ENCODE results near the gene VPS45. TPM values are rescaled to one million over a fixed set of nuclear protein-coding genes. Genes with fewer than 3 reads are reported as not detected.
A peak's percentile ranks its signal among the peaks of the same experiment; 100 is the strongest.

The VPS45 gene
- total and polyA plus RNA-seq, 2 experiments from 2014 or later, result 53.4 to 71.2 TPM

DNA sequence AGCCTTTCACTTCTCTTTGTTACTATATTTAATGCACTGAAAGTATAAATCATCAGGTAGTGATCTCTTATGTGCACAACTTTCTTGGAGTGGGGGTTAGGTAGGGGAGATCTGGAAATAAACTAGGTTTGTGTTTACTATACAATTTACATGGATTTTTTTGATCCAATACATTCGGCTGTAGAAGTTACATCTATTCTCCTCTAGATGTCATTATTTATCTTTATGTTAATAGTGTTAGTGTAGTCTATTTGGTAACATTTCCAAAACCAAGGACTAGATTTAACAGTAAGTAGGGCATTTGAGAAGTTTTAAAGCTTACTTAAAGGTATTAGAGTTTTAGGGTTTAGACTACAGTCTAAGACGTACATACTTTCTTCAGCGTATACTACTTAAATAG, 5.4 kb downstream of the VPS45 start:
- Histone ChIP-seq H3K27ac (no peak overlapping the region), H3K4me3 (no peak overlapping the region), H3K36me3 (peaks cover 21% of the 10 kb centered on the region), H3K27me3 (no peaks in the 10 kb centered on the region), H3K4me1 (ENCODE audit: low read depth) (peaks cover 5% of the 10 kb centered on the region), H3K9me3 (ENCODE audit: low read depth) (no peaks in the 10 kb centered on the region)
- TF ChIP-seq, protein P1, sequence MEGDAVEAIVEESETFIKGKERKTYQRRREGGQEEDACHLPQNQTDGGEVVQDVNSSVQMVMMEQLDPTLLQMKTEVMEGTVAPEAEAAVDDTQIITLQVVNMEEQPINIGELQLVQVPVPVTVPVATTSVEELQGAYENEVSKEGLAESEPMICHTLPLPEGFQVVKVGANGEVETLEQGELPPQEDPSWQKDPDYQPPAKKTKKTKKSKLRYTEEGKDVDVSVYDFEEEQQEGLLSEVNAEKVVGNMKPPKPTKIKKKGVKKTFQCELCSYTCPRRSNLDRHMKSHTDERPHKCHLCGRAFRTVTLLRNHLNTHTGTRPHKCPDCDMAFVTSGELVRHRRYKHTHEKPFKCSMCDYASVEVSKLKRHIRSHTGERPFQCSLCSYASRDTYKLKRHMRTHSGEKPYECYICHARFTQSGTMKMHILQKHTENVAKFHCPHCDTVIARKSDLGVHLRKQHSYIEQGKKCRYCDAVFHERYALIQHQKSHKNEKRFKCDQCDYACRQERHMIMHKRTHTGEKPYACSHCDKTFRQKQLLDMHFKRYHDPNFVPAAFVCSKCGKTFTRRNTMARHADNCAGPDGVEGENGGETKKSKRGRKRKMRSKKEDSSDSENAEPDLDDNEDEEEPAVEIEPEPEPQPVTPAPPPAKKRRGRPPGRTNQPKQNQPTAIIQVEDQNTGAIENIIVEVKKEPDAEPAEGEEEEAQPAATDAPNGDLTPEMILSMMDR (IDR thresholded peaks at IDR 0.05; ENCODE audit: low read depth, low read length), result peak; percentile 46
- peak in 1 of 2 donors; percentile 53 for DNase-seq (ENCODE audit: low read depth in 1 of 2, low spot score in 1 of 2)

DNA sequence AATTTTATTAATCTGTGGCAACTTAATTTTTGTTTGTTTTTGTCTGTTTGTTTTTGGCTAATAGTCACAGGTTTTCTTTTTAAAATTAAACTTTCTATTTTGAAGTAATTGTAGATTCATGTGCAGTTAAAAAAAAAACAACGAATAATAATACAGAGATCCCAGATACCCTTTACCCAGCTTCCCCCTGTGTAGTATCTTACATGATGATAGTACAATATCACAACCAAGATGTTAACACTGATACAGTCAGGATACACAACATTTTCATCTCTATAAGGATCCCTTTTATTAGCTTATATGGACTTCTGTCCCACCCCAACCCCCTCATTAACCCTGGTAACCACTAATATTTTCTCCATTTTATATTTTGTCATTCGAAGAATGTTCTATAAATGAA, 5.9 kb downstream of the VPS45 start:
- H3K36me3 ChIP-seq, result peaks cover 26% of the 10 kb centered on the region
- H3K27ac ChIP-seq, result no peak overlapping the region
- peaks cover 3% of the 10 kb centered on the region for H3K4me1 ChIP-seq (ENCODE audit: low read depth)
- no peaks in the 10 kb centered on the region for H3K27me3 ChIP-seq
- H3K9me3 ChIP-seq (ENCODE audit: low read depth), result no peaks in the 10 kb centered on the region
- TF ChIP-seq, protein P1 (IDR thresholded peaks at IDR 0.05; ENCODE audit: low read depth, low read length), result no peak
- no peak for DNase-seq (ENCODE audit: low read depth in 1 of 2, low spot score in 1 of 2)
- H3K4me3 ChIP-seq, result no peak overlapping the region

DNA sequence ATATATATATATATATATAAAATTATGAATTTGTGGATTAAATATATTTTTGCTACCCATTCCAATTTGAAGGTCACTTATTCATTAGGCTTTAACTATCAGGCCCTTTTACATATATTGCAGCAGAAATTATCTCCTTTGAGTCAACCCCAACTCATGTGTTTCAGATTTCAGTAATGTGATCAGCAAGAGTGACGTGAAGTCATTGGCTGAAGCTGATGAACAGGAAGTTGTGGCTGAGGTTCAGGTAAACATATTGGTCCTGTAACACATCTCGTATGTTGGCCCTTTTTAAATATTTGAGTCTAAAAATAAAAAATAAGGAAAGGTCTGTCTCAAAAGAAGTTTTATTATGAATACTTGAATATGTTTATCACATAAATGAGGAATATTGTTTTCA, 8.5 kb downstream of the VPS45 start:
- no peak for DNase-seq (ENCODE audit: low read depth in 1 of 2, low spot score in 1 of 2)
- Histone ChIP-seq H3K4me1 (ENCODE audit: low read depth) (peaks cover 5% of the 10 kb centered on the region), H3K4me3 (no peak overlapping the region), H3K36me3 (peaks cover 42% of the 10 kb centered on the region), H3K27me3 (no peaks in the 10 kb centered on the region), H3K27ac (no peak overlapping the region), H3K9me3 (ENCODE audit: low read depth) (no peaks in the 10 kb centered on the region)
- TF ChIP-seq, protein P1 (IDR thresholded peaks at IDR 0.05; ENCODE audit: low read depth, low read length), result no peak

DNA sequence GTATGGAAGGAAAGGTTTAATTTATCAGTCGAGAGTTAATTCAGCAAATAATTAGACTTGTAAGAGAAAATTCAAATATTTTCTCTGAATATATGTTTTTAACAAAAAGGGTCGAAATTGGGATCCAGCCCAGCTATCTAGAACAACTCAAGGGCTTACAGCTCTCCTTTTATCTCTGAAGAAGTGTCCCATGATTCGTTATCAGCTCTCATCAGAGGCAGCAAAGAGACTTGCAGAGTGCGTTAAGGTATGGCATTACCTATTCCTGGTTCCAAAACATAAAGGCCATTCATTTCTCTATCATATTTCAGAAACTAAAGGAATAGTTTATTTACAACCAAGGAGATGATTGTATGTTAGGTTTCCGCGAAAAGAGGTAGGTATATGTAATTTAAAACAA, 9.4 kb downstream of the VPS45 start:
- H3K4me3 ChIP-seq, result no peak overlapping the region
- H3K4me1 ChIP-seq (ENCODE audit: low read depth), result peaks cover 5% of the 10 kb centered on the region
- H3K27ac ChIP-seq, result no peak overlapping the region
- DNase-seq (ENCODE audit: low read depth in 1 of 2, low spot score in 1 of 2), result no peak
- no peaks in the 10 kb centered on the region for H3K9me3 ChIP-seq (ENCODE audit: low read depth)
- TF ChIP-seq, protein P1 (IDR thresholded peaks at IDR 0.05; ENCODE audit: low read depth, low read length), result no peak
- no peaks in the 10 kb centered on the region for H3K27me3 ChIP-seq
- peaks cover 48% of the 10 kb centered on the region for H3K36me3 ChIP-seq

DNA sequence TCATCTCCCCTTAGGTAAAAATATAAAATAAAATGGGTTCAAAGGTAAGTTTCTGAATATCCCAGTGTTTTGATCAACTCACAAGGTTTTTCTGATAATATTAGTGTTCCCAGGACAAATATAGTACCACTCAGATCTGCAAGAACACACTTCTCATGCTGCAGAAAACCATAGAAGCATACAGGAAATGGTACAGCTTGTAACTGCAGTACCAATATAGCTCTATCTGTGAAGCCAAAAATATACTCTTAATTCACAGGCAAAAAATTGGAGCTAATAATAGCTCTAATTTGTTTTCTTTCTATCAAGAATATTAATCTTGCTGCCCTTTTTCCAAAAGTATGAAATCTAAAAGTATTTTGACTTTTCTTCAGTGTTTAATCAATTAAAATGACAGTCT, 13.2 kb downstream of the VPS45 start:
- Histone ChIP-seq H3K4me3 (no peak overlapping the region), H3K4me1 (ENCODE audit: low read depth) (peaks cover 5% of the 10 kb centered on the region), H3K36me3 (peaks cover 52% of the 10 kb centered on the region), H3K27me3 (no peaks in the 10 kb centered on the region), H3K27ac (peak overlapping the region; percentile 49), H3K9me3 (ENCODE audit: low read depth) (no peaks in the 10 kb centered on the region)
- DNase-seq (ENCODE audit: low read depth in 1 of 2, low spot score in 1 of 2), result no peak
- TF ChIP-seq, protein P1 (IDR thresholded peaks at IDR 0.05; ENCODE audit: low read depth, low read length), result no peak

DNA sequence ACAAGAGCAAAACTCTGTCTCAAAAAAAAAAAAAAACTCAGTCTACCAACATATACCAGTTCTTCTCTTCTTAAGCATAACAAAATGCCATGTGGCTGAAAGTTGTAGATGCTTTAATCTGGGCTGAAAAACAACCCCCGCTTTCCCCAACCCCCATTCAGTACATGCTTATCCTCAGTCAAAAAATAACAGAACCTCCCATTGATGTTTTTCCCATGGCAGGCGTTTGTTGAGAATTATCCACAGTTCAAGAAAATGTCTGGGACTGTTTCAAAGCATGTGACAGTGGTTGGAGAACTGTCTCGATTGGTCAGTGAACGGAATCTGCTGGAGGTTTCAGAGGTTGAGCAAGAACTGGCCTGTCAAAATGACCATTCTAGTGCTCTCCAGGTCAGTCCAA, 14.9 kb downstream of the VPS45 start:
- Histone ChIP-seq H3K27ac (no peak overlapping the region), H3K4me3 (no peak overlapping the region), H3K4me1 (ENCODE audit: low read depth) (peaks cover 5% of the 10 kb centered on the region), H3K27me3 (no peaks in the 10 kb centered on the region), H3K9me3 (ENCODE audit: low read depth) (no peaks in the 10 kb centered on the region), H3K36me3 (peaks cover 60% of the 10 kb centered on the region)
- TF ChIP-seq, protein P1 (IDR thresholded peaks at IDR 0.05; ENCODE audit: low read depth, low read length), result no peak
- no peak for DNase-seq (ENCODE audit: low read depth in 1 of 2, low spot score in 1 of 2)
